ENCODE measurements around the gene ZNF862. TPM values are rescaled to one million over a fixed set of nuclear protein-coding genes. Genes with fewer than 3 reads are reported as not detected.

Gene ZNF862
- total and polyA plus RNA-seq, 4 experiments from 2014 or later = 9.8 to 88.6 (median 47.4) TPM

GRCh38 chr7:149793261-149793660, 44.9 kb upstream of the ZNF862 start:
- Mint-ChIP-seq H3K27ac (no peak overlapping the region), H3K36me3 (no peaks in the 10 kb centered on the region), H3K27me3 (peaks cover 12 to 13% of the 10 kb centered on the region in 2 donors), H3K4me3 (no peak overlapping the region), H3K9me3 (no peaks in the 10 kb centered on the region), H3K4me1 (peaks cover 0 to 5% (median 2%) of the 10 kb centered on the region in 4 donors)
- H3K4me3 ChIP-seq (ENCODE audit: low read length in 2 of 2) = no peak overlapping the region
- no peaks in the 10 kb centered on the region for H3K9me3 ChIP-seq (ENCODE audit: control insufficient read depth in 1 of 2, low read length in 2 of 2)
- ChIA-PET POLR2A (ENCODE audit: partially characterized antibody) (no interaction called here), CTCF (ENCODE audit: partially characterized antibody) (no interaction called here)
- no peak overlapping the region for H3K27ac ChIP-seq (ENCODE audit: low read depth, low read length)
- H3K36me3 ChIP-seq (ENCODE audit: insufficient read depth, low read length) = no peaks in the 10 kb centered on the region
- H3K4me1 ChIP-seq (ENCODE audit: insufficient read depth, low read length) = no peaks in the 10 kb centered on the region
- H3K27me3 ChIP-seq (ENCODE audit: insufficient read depth, low read length) = no peaks in the 10 kb centered on the region
- intact Hi-C loops (cut with micrococcal nuclease) = no loop called here
- DNase-seq = no peak

GRCh38 chr7:149794661-149795060, 43.5 kb upstream of the ZNF862 start:
- no peak overlapping the region for H3K4me3 ChIP-seq (ENCODE audit: low read length in 2 of 2)
- no peaks in the 10 kb centered on the region for H3K36me3 ChIP-seq (ENCODE audit: insufficient read depth, low read length)
- POLR2A ChIA-PET (ENCODE audit: partially characterized antibody) = no interaction called here
- no peaks in the 10 kb centered on the region for H3K9me3 ChIP-seq (ENCODE audit: control insufficient read depth in 1 of 2, low read length in 2 of 2)
- Mint-ChIP-seq H3K27me3 (peaks cover 7 to 14% of the 10 kb centered on the region in 2 donors), H3K36me3 (no peaks in the 10 kb centered on the region), H3K4me3 (no peak overlapping the region), H3K9me3 (no peaks in the 10 kb centered on the region), H3K4me1 (peaks cover 0 to 3% (median 0%) of the 10 kb centered on the region in 4 donors), H3K27ac (peak overlapping the region in 1 of 7 donors; percentile 36)
- no peaks in the 10 kb centered on the region for H3K27me3 ChIP-seq (ENCODE audit: insufficient read depth, low read length)
- CTCF ChIA-PET (ENCODE audit: partially characterized antibody) = no interaction called here
- intact Hi-C loops (cut with micrococcal nuclease) = no loop called here
- DNase-seq = no peak
- H3K27ac ChIP-seq (ENCODE audit: low read depth, low read length) = no peak overlapping the region
- no peaks in the 10 kb centered on the region for H3K4me1 ChIP-seq (ENCODE audit: insufficient read depth, low read length)

GRCh38 chr7:149795126-149795525, 43.0 kb upstream of the ZNF862 start:
- peaks cover 0 to 4% (median 0%) of the 10 kb centered on the region in 4 donors for H3K4me1 Mint-ChIP-seq
- H3K36me3 Mint-ChIP-seq = no peaks in the 10 kb centered on the region

GRCh38 chr7:149796287-149796860, 41.8 kb upstream of the ZNF862 start:
- intact Hi-C loops (cut with micrococcal nuclease) = no loop called here
- ChIA-PET CTCF (ENCODE audit: partially characterized antibody) (interaction anchor here (0.9 kb wide), 1 partner anchor 9 kb away, joined by 4 read pairs; no protein-coding TSS in a partner anchor), POLR2A (ENCODE audit: partially characterized antibody) (no interaction called here)
- no peak for DNase-seq
- H3K4me3 Mint-ChIP-seq = no peak overlapping the region
- H3K9me3 ChIP-seq (ENCODE audit: control insufficient read depth in 1 of 2, low read length in 2 of 2) = no peaks in the 10 kb centered on the region
- H3K36me3 ChIP-seq (ENCODE audit: insufficient read depth, low read length) = no peaks in the 10 kb centered on the region
- H3K4me1 ChIP-seq (ENCODE audit: insufficient read depth, low read length) = no peaks in the 10 kb centered on the region
- no peak overlapping the region for H3K27ac Mint-ChIP-seq
- H3K27me3 Mint-ChIP-seq = peaks cover 2 to 11% of the 10 kb centered on the region in 2 donors
- H3K4me3 ChIP-seq (ENCODE audit: low read length in 2 of 2) = no peak overlapping the region
- no peaks in the 10 kb centered on the region for H3K36me3 Mint-ChIP-seq
- H3K27ac ChIP-seq (ENCODE audit: low read depth, low read length) = no peak overlapping the region
- H3K27me3 ChIP-seq (ENCODE audit: insufficient read depth, low read length) = no peaks in the 10 kb centered on the region
- H3K4me1 Mint-ChIP-seq = peaks cover 0 to 4% (median 0%) of the 10 kb centered on the region in 4 donors
- no peaks in the 10 kb centered on the region for H3K9me3 Mint-ChIP-seq

More at GRCh38 chr7:149795126-149795525, 43.0 kb upstream of the ZNF862 start:
- no peaks in the 10 kb centered on the region for H3K9me3 Mint-ChIP-seq
- H3K27me3 ChIP-seq (ENCODE audit: insufficient read depth, low read length) = no peaks in the 10 kb centered on the region
- no peak overlapping the region for H3K27ac ChIP-seq (ENCODE audit: low read depth, low read length)
- no peaks in the 10 kb centered on the region for H3K4me1 ChIP-seq (ENCODE audit: insufficient read depth, low read length)
- H3K36me3 ChIP-seq (ENCODE audit: insufficient read depth, low read length) = no peaks in the 10 kb centered on the region
- H3K4me3 ChIP-seq (ENCODE audit: low read length in 2 of 2) = no peak overlapping the region
- H3K27me3 Mint-ChIP-seq = peaks cover 4 to 11% of the 10 kb centered on the region in 2 donors
- ChIA-PET POLR2A (ENCODE audit: partially characterized antibody) (no interaction called here), CTCF (ENCODE audit: partially characterized antibody) (no interaction called here)
- H3K4me3 Mint-ChIP-seq = no peak overlapping the region
- no peak for DNase-seq
- no peak overlapping the region for H3K27ac Mint-ChIP-seq
- intact Hi-C loops (cut with micrococcal nuclease) = no loop called here
- H3K9me3 ChIP-seq (ENCODE audit: control insufficient read depth in 1 of 2, low read length in 2 of 2) = no peaks in the 10 kb centered on the region

GRCh38 chr7:149797771-149798170, 40.4 kb upstream of the ZNF862 start:
- ChIA-PET POLR2A (ENCODE audit: partially characterized antibody) (no interaction called here), CTCF (ENCODE audit: partially characterized antibody) (interaction anchor here (1.0 to 1.4 kb wide), 3 partner anchors 47 to 57 kb away, joined by 3 read pairs; no protein-coding TSS in a partner anchor)
- intact Hi-C loops (cut with micrococcal nuclease) = loop anchor here (2.0 kb wide), 1 partner anchor 375 kb away; no protein-coding TSS in a partner anchor
- Mint-ChIP-seq H3K27ac (no peak overlapping the region), H3K9me3 (no peaks in the 10 kb centered on the region), H3K4me1 (peaks cover 0 to 4% (median 0%) of the 10 kb centered on the region in 4 donors), H3K4me3 (peak overlapping the region in 1 of 8 donors; percentile 57), H3K36me3 (no peaks in the 10 kb centered on the region), H3K27me3 (peaks cover 2 to 10% of the 10 kb centered on the region in 2 donors)
- no peak overlapping the region for H3K27ac ChIP-seq (ENCODE audit: low read depth, low read length)
- no peaks in the 10 kb centered on the region for H3K9me3 ChIP-seq (ENCODE audit: control insufficient read depth in 1 of 2, low read length in 2 of 2)
- no peak overlapping the region for H3K4me3 ChIP-seq (ENCODE audit: low read length in 2 of 2)
- H3K36me3 ChIP-seq (ENCODE audit: insufficient read depth, low read length) = no peaks in the 10 kb centered on the region
- DNase-seq = no peak
- no peaks in the 10 kb centered on the region for H3K27me3 ChIP-seq (ENCODE audit: insufficient read depth, low read length)
- no peaks in the 10 kb centered on the region for H3K4me1 ChIP-seq (ENCODE audit: insufficient read depth, low read length)

- no peaks in the 10 kb centered on the region for H3K27me3 ChIP-seq (ENCODE audit: insufficient read depth, low read length)
- no peaks in the 10 kb centered on the region for H3K9me3 ChIP-seq (ENCODE audit: control insufficient read depth in 1 of 2, low read length in 2 of 2)
- no peaks in the 10 kb centered on the region for H3K4me1 ChIP-seq (ENCODE audit: insufficient read depth, low read length)
- intact Hi-C loops (cut with micrococcal nuclease) = loop anchor here (1.0 to 2.0 kb wide), 3 partner anchors 57 to 377 kb away; no protein-coding TSS in a partner anchor
- Mint-ChIP-seq H3K27ac (no peak overlapping the region), H3K4me3 (no peak overlapping the region), H3K27me3 (peaks cover 0 to 2% of the 10 kb centered on the region in 2 donors), H3K9me3 (no peaks in the 10 kb centered on the region), H3K36me3 (no peaks in the 10 kb centered on the region), H3K4me1 (peaks cover 0 to 4% (median 0%) of the 10 kb centered on the region in 4 donors)
- no peaks in the 10 kb centered on the region for H3K36me3 ChIP-seq (ENCODE audit: insufficient read depth, low read length)
- POLR2A ChIA-PET (ENCODE audit: partially characterized antibody) = no interaction called here
- CTCF ChIA-PET (ENCODE audit: partially characterized antibody) = interaction anchor here (0.7 to 3.0 kb wide), 12 partner anchors 10 to 139 kb away, joined by 3 to 18 read pairs (median 4); no protein-coding TSS in a partner anchor
- no peak overlapping the region for H3K27ac ChIP-seq (ENCODE audit: low read depth, low read length)
- no peak overlapping the region for H3K4me3 ChIP-seq (ENCODE audit: low read length in 2 of 2)
- DNase-seq = peak; percentile 43 to 59 (median 56)
Measured at GRCh38 chr7:149799397-149800168, 38.6 kb upstream of the ZNF862 start.

- CTCF ChIA-PET (ENCODE audit: partially characterized antibody) = interaction anchor here (0.7 to 3.0 kb wide), 10 partner anchors 18 to 139 kb away, joined by 3 to 18 read pairs (median 4); no protein-coding TSS in a partner anchor
- Histone ChIP-seq H3K27ac (ENCODE audit: low read depth, low read length) (no peak overlapping the region), H3K9me3 (ENCODE audit: control insufficient read depth in 1 of 2, low read length in 2 of 2) (no peaks in the 10 kb centered on the region), H3K4me3 (ENCODE audit: low read length in 2 of 2) (no peak overlapping the region), H3K4me1 (ENCODE audit: insufficient read depth, low read length) (no peaks in the 10 kb centered on the region), H3K27me3 (ENCODE audit: insufficient read depth, low read length) (no peaks in the 10 kb centered on the region), H3K36me3 (ENCODE audit: insufficient read depth, low read length) (no peaks in the 10 kb centered on the region)
- POLR2A ChIA-PET (ENCODE audit: partially characterized antibody) = no interaction called here
- Mint-ChIP-seq H3K27ac (no peak overlapping the region), H3K27me3 (peaks cover 0 to 2% of the 10 kb centered on the region in 2 donors), H3K9me3 (no peaks in the 10 kb centered on the region), H3K4me3 (no peak overlapping the region), H3K4me1 (peaks cover 0 to 4% (median 0%) of the 10 kb centered on the region in 4 donors), H3K36me3 (no peaks in the 10 kb centered on the region)
- intact Hi-C loops (cut with micrococcal nuclease) = loop anchor here (1.0 kb wide), 1 partner anchor 138 kb away; no protein-coding TSS in a partner anchor
- DNase-seq = no peak
Measured at GRCh38 chr7:149800169-149800555, 38.0 kb upstream of the ZNF862 start.

Measured in CD4-positive, alpha-beta memory T cell (primary cell).